ENCODE data around the gene TENM4.

TENM4 gene

DNA sequence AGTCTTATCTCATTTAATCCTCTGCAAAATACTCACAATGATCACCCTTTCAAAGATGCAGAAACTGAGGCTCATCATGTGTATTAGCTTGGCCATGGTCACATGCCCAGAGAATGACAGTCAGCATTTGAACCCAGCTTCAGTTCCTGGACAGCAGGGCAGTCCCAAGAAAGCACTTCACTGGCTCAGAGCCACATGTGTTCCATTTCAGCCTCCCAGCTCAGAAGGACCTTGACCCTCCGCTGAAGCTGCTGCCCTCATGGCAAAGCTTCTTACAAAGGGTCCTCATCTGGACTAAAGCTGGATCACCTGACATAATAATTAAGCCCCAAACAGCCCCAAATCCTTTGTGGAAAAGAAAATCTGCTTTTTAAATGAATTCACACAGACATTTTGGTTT lies 37.0 kb downstream of the TENM4 start:
- Histone ChIP-seq H4K20me1 (ENCODE audit: control insufficient read depth, insufficient read depth, low read depth, low read length) (no peaks in the 10 kb centered on the region), H3K36me3 (ENCODE audit: control insufficient read depth, low read length) (no peaks in the 10 kb centered on the region), H3K4me2 (ENCODE audit: low read length) (no peak overlapping the region), H3K27me3 (ENCODE audit: control insufficient read depth, low read length) (no peaks in the 10 kb centered on the region), H3K27ac (ENCODE audit: low read depth, low read length) (no peak overlapping the region), H3K4me1 (ENCODE audit: control insufficient read depth, low read length) (no peaks in the 10 kb centered on the region), H3K9me2 (replicated peaks; ENCODE audit: control insufficient read depth, low read length) (no peaks in the 10 kb centered on the region), H3K9me3 (ENCODE audit: control insufficient read depth, insufficient read depth, low read length) (no peaks in the 10 kb centered on the region), H3K4me3 (ENCODE audit: low read length) (no peak overlapping the region), H3K79me2 (ENCODE audit: control insufficient read depth, low read length) (no peaks in the 10 kb centered on the region), H3F3A (ENCODE audit: control insufficient read depth, insufficient read depth) (no peaks in the 10 kb centered on the region)
- TF ChIP-seq, protein P1, sequence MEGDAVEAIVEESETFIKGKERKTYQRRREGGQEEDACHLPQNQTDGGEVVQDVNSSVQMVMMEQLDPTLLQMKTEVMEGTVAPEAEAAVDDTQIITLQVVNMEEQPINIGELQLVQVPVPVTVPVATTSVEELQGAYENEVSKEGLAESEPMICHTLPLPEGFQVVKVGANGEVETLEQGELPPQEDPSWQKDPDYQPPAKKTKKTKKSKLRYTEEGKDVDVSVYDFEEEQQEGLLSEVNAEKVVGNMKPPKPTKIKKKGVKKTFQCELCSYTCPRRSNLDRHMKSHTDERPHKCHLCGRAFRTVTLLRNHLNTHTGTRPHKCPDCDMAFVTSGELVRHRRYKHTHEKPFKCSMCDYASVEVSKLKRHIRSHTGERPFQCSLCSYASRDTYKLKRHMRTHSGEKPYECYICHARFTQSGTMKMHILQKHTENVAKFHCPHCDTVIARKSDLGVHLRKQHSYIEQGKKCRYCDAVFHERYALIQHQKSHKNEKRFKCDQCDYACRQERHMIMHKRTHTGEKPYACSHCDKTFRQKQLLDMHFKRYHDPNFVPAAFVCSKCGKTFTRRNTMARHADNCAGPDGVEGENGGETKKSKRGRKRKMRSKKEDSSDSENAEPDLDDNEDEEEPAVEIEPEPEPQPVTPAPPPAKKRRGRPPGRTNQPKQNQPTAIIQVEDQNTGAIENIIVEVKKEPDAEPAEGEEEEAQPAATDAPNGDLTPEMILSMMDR (IDR thresholded peaks at IDR 0.05; ENCODE audit: low read depth, low read length, poor library complexity, severe bottlenecking) = no peak
- no peak for TF ChIP-seq EZH2phosphoT487 (IDR thresholded peaks at IDR 0.05; ENCODE audit: borderline replicate concordance, low read length)

DNA sequence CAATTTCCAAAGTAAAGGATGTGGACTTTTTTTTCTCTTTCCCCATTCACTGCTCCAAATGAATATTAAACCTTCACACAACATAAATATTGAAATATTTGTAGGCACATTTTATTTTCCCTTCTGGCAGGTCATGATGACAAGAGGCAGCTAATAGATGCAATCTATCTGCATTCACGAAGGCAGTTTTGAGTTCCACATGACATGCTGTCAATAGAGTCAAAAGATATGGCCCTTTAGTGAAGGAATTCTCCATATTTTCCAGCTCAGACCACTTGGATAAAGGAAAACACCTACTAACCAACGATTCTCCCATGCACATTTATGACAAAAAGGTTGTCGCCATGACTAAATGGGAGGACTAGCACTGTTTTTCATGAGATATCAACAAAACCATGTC lies 37.9 kb downstream of the TENM4 start:
- TF ChIP-seq, protein P1 (IDR thresholded peaks at IDR 0.05; ENCODE audit: low read depth, low read length, poor library complexity, severe bottlenecking) = no peak
- no peak for TF ChIP-seq EZH2phosphoT487 (IDR thresholded peaks at IDR 0.05; ENCODE audit: borderline replicate concordance, low read length)
- no peaks in the 10 kb centered on the region for H4K20me1 ChIP-seq (ENCODE audit: control insufficient read depth, insufficient read depth, low read depth, low read length)
- H3K4me1 ChIP-seq (ENCODE audit: control insufficient read depth, low read length) = no peaks in the 10 kb centered on the region
- no peaks in the 10 kb centered on the region for H3F3A ChIP-seq (ENCODE audit: control insufficient read depth, insufficient read depth)
- H3K4me2 ChIP-seq (ENCODE audit: low read length) = no peak overlapping the region
- no peak overlapping the region for H3K4me3 ChIP-seq (ENCODE audit: low read length)
- no peak overlapping the region for H3K27ac ChIP-seq (ENCODE audit: low read depth, low read length)
- H3K36me3 ChIP-seq (ENCODE audit: control insufficient read depth, low read length) = no peaks in the 10 kb centered on the region
- H3K27me3 ChIP-seq (ENCODE audit: control insufficient read depth, low read length) = no peaks in the 10 kb centered on the region
- no peaks in the 10 kb centered on the region for H3K79me2 ChIP-seq (ENCODE audit: control insufficient read depth, low read length)
- H3K9me3 ChIP-seq (ENCODE audit: control insufficient read depth, insufficient read depth, low read length) = no peaks in the 10 kb centered on the region
- H3K9me2 ChIP-seq (replicated peaks; ENCODE audit: control insufficient read depth, low read length) = no peaks in the 10 kb centered on the region

DNA sequence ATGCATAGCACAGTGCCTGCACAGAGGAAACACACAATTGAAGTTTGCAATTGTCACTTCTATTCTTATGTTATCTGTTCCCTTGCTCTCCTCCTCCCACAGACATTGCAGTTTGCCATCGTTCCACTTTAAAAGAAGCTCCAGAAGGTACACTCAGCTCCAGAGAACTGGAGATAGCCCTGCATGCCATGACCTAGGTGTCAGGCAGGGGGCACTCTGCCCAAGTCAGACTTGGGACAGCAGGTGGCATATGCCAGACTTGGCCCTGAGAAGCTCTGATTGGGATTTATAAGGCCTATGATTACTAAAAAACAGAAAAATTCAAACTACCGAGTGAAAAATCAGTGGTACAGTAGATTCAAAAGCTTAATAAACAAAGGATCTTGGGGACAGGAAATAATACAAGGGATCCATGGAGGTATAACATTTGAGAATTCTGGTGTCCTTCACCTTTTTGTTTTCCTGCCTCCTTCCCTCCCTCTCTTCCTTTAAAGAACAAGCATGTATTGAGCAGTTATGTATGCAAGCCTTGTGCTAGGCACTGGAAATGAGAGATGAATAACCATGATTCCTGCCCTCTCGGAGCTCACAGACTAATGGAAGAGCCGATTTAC lies 40.0 kb downstream of the TENM4 start:
- no peak for TF ChIP-seq EZH2phosphoT487 (IDR thresholded peaks at IDR 0.05; ENCODE audit: borderline replicate concordance, low read length)
- TF ChIP-seq, protein P1 (IDR thresholded peaks at IDR 0.05; ENCODE audit: low read depth, low read length, poor library complexity, severe bottlenecking) = peak; percentile 44
- no peaks in the 10 kb centered on the region for H3K9me3 ChIP-seq (ENCODE audit: control insufficient read depth, insufficient read depth, low read length)
- H3K27me3 ChIP-seq (ENCODE audit: control insufficient read depth, low read length) = no peaks in the 10 kb centered on the region
- H3F3A ChIP-seq (ENCODE audit: control insufficient read depth, insufficient read depth) = no peaks in the 10 kb centered on the region
- no peaks in the 10 kb centered on the region for H3K79me2 ChIP-seq (ENCODE audit: control insufficient read depth, low read length)
- H3K4me2 ChIP-seq (ENCODE audit: low read length) = no peak overlapping the region
- no peak overlapping the region for H3K4me3 ChIP-seq (ENCODE audit: low read length)
- no peaks in the 10 kb centered on the region for H3K4me1 ChIP-seq (ENCODE audit: control insufficient read depth, low read length)
- no peaks in the 10 kb centered on the region for H3K36me3 ChIP-seq (ENCODE audit: control insufficient read depth, low read length)
- no peak overlapping the region for H3K27ac ChIP-seq (ENCODE audit: low read depth, low read length)
- no peaks in the 10 kb centered on the region for H4K20me1 ChIP-seq (ENCODE audit: control insufficient read depth, insufficient read depth, low read depth, low read length)
- no peaks in the 10 kb centered on the region for H3K9me2 ChIP-seq (replicated peaks; ENCODE audit: control insufficient read depth, low read length)

All from DOHH2 (cell line).